SH-SY5Y (cell line): ENCODE data around the gene TBC1D9B.

Source experiments
- GATA2 ChIP-seq: IDR thresholded peaks from 2 replicates; pipeline ENCODE4 v1.6.1; 2011; ENCODE audit warnings: mild to moderate bottlenecking, low read depth, low read length
- GATA3 ChIP-seq: IDR thresholded peaks from 2 replicates; pipeline ENCODE4 v1.6.1; 2011; ENCODE audit warnings: low read depth, mild to moderate bottlenecking, low read length, moderate library complexity

- no peak for TF ChIP-seq GATA3
- TF ChIP-seq GATA2: no peak
Observed at GRCh38 chr5:179812135-179812825, 95.4 kb downstream of the TBC1D9B start.
